Neural crest cell (in vitro differentiated cells): ENCODE measurements around the gene FALEC. TPM values are rescaled to one million over a fixed set of nuclear protein-coding genes. Genes with fewer than 3 reads are reported as not detected.

ENCODE experiments used
- DNase-seq: peaks from one replicate; pipeline ENCODE4 v3.0.0; 2021; ENCODE audit warnings: low read depth, mixed read lengths, low spot score
- H3K27ac Mint-ChIP-seq: one replicate; pipeline ENCODE4 v1.8.0; 2021; ENCODE audit warnings: mild to moderate bottlenecking, mixed read lengths; ENCODE audit not compliant: unreplicated experiment
- H3K27me3 Mint-ChIP-seq: 2 replicates; pipeline ENCODE4 v1.8.0; 2021; ENCODE audit warnings: low read depth, mild to moderate bottlenecking, mixed read lengths
- H3K36me3 Mint-ChIP-seq: 2 replicates; pipeline ENCODE4 v1.8.0; 2021; ENCODE audit warnings: low read depth, mild to moderate bottlenecking, mixed read lengths
- H3K4me1 Mint-ChIP-seq: 2 replicates; pipeline ENCODE4 v1.8.0; 2021; ENCODE audit warnings: mixed read lengths
- H3K4me3 Mint-ChIP-seq: one replicate; pipeline ENCODE4 v1.8.0; 2021; ENCODE audit warnings: mild to moderate bottlenecking, mixed read lengths
- H3K9me3 Mint-ChIP-seq: 2 replicates; pipeline ENCODE4 v1.8.0; 2021; ENCODE audit warnings: mixed read lengths
- total RNA-seq: library from RNA; stranded (reverse); gene quantifications from 2 replicates; pipeline ENCODE4 v1.2.1, GENCODE V29; 2021
- TF ChIP-seq, protein P1 (sequence below): fragments of 200-600 bp; sonication (generic); conservative IDR thresholded peaks from 2 replicates; pipeline ENCODE4 v1.5.0; 2021; ENCODE audit warnings: antibody characterized with exemption, mild to moderate bottlenecking

The FALEC gene
- total RNA-seq, 1 donor from 2014 or later, result 1.3 TPM

DNA sequence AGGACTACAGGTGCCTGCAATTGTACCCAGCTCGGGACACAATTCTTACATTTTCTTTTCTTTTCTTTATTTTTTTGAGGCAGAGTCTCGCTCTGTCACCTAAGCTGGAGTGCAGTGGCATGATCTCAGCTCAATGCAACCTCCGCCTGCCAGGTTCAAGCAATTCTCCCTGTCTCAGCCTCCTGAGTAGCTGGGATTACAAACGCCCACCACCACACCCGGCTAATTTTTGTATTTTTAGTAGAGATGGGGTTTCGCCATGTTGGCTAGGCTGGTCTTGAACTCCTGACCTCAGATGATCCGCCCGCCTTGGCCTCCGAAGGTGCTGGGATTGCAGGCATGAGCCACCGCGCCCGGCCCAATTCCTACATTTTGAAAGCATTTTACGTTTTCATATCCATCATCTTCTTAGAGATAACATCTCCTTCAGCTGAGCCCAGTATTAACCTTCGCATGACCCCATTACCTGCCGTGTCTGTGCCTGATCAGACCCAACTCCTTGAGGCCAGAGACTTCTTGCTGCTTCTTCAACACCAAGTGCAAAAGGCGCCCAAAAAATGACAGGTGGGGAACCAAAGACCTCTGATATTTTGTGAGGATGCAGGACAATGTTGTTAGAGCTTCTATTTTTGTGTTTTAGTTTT, 30.9 kb downstream of the FALEC start:
- DNase-seq, result no peak
- TF ChIP-seq, protein P1, sequence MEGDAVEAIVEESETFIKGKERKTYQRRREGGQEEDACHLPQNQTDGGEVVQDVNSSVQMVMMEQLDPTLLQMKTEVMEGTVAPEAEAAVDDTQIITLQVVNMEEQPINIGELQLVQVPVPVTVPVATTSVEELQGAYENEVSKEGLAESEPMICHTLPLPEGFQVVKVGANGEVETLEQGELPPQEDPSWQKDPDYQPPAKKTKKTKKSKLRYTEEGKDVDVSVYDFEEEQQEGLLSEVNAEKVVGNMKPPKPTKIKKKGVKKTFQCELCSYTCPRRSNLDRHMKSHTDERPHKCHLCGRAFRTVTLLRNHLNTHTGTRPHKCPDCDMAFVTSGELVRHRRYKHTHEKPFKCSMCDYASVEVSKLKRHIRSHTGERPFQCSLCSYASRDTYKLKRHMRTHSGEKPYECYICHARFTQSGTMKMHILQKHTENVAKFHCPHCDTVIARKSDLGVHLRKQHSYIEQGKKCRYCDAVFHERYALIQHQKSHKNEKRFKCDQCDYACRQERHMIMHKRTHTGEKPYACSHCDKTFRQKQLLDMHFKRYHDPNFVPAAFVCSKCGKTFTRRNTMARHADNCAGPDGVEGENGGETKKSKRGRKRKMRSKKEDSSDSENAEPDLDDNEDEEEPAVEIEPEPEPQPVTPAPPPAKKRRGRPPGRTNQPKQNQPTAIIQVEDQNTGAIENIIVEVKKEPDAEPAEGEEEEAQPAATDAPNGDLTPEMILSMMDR, result no peak
- Mint-ChIP-seq H3K36me3 (no peaks in the 10 kb centered on the region), H3K4me3 (peak overlapping the region; percentile 55), H3K4me1 (peaks cover 15% of the 10 kb centered on the region), H3K27me3 (peaks cover 25% of the 10 kb centered on the region), H3K27ac (no peak overlapping the region), H3K9me3 (no peaks in the 10 kb centered on the region)

DNA sequence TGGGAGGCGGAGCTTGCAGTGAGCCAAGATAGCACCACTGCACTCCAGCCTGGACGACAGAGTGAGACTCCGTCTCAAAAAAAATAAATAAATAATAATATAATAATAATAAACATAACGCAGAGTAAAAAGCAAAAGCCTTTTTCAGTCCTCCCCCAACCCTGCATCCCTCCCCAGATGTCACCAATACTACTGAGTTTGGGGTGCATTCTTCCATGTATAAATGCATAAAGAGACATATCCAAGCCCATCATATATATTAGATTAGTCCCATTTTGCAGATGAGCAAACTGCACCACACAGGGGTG, 32.7 kb downstream of the FALEC start:
- DNase-seq, result no peak
- TF ChIP-seq, protein P1, result no peak
- Mint-ChIP-seq H3K4me3 (peak overlapping the region; percentile 76), H3K27me3 (peaks cover 30% of the 10 kb centered on the region), H3K36me3 (no peaks in the 10 kb centered on the region), H3K27ac (no peak overlapping the region), H3K9me3 (no peaks in the 10 kb centered on the region), H3K4me1 (peaks cover 20% of the 10 kb centered on the region)

DNA sequence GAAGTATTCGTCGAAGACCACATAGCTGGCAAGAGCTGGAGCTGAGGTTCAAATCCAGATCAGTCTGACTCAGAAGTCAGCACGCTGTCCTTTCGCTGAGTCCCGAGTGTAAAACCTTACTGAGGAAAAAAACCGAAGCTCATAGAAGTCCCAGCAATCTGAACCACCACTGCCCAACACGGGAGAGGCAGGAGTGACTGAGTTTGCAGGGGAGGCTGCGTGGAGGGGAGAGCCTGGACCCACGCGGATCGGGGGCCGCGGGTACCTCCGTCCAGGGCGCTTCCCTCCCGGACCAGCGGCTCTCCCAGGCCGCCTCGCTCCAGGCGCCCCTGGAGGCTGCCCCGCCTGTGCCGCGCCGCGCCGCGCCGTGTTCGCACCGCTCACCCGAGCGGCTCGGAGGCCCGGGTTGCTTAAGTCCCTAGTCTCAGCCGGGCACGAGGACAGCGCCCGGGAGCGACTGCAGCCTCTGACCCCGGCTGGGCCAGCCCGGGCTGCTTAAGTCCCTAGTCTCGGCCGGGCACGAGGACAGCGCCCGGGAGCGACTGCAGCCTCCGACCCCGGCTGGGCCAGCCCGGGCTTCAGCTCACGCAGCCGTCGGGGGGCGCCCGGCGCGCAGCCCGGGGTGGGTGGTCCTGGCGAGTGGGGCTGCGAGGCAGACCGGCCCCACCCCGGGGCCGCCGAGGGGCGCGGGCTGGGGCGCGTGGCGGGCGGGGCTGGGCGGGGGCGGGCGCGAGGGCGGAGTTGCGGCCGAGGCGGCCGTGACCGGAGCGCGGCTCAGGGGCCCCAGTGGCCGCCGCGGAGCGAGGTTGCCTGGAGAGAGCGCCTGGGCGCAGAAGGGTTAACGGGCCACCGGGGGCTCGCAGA, 33.3 kb downstream of the FALEC start, which contains the start of gene ADAMTSL4:
Gene ADAMTSL4, plus strand, starts transcription at position 777 of the 864 bp plus-strand sequence. CDS start 2,881 bp downstream, outside the sequence.
- peak; percentile 50 for DNase-seq
- Mint-ChIP-seq H3K9me3 (no peaks in the 10 kb centered on the region), H3K4me1 (peaks cover 20% of the 10 kb centered on the region), H3K36me3 (no peaks in the 10 kb centered on the region), H3K27ac (no peak within 1 kb of the TSS), H3K4me3 (peak within 1 kb of the TSS; percentile 86), H3K27me3 (peaks cover 30% of the 10 kb centered on the region)
- TF ChIP-seq, protein P1, result peak; percentile 35

DNA sequence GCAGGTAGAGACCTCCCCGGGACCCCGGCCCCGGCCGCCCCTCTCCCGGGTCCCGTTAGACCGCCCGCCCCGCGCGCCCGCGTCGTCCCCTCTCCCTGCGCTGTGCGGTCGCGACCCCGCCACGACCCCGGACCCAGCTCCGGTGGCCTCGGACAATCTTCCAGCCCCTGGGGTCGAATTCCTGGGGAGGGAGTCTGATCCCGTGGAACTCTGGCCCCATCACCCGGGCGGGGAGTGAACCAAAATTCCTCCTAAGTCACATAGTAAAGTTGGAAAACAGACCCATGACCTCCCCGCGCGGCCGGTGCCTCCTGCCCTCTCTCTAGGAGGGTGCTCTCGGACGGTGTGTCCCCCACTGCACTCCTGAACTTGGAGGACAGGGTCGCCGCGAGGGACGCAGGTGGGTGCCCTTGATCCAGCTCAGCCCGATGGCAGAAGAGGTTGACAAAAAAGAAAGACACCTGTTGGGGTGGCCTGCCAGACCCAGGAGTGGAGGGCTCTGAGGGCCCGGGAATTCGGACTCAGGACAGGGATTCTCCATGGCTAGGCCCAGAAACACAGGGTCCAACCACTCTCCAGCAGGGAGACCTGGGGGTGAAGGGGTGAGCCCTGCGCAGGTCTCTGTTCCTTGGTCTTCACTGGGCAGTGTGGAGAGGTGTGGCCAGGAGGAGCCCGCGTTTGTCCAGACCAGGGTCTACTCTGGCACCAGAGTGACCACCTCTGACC, 34.1 kb downstream of the FALEC start:
- H3K27ac Mint-ChIP-seq, result no peak overlapping the region
- H3K4me1 Mint-ChIP-seq, result peaks cover 20% of the 10 kb centered on the region
- H3K4me3 Mint-ChIP-seq, result peak overlapping the region; percentile 86
- peaks cover 30% of the 10 kb centered on the region for H3K27me3 Mint-ChIP-seq
- H3K36me3 Mint-ChIP-seq, result no peaks in the 10 kb centered on the region
- no peaks in the 10 kb centered on the region for H3K9me3 Mint-ChIP-seq
- TF ChIP-seq, protein P1, result no peak
- DNase-seq, result no peak

DNA sequence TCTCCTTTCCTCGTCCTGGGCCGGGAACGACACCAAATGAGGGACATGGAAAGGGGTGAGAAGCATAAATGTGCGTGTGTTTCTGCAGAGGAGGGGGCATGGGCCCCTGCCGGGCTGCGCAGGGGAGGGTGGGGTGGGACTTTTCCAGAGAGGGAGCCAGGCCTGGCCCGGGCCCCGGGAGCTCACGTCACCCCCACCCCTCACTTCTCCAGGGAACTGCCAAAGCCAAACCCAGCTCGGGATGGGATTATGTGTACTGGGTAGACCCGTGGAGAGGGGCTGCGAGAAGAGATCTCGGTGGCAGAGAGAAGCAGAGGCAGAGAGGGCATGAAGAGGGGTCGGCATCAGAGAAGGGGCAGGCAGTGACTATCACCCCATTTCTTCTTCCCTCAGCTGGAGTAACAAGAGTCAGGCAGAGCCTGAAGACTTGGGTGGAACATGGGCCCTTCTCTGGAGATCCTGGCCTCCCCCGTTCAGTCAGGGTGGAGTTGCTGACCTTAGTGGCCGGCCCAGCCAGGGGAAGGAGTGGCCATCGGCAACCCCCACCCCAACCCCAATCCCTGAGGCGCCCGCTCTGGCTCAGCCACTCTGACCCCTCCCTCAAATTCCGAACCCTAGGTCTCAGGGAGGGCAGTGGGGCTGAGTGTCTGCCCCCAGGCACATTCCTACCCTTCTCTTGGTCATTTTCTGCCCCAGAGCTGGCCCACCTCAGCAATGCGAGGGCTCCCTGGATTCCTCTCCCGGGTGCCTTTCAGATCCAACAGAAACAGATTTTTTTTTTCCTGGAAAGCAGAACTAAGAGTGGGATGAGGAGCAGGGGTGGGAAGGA, 34.9 kb downstream of the FALEC start:
- no peaks in the 10 kb centered on the region for H3K9me3 Mint-ChIP-seq
- H3K4me3 Mint-ChIP-seq, result peak overlapping the region; percentile 41
- peaks cover 20% of the 10 kb centered on the region for H3K4me1 Mint-ChIP-seq
- peaks cover 29% of the 10 kb centered on the region for H3K27me3 Mint-ChIP-seq
- no peak overlapping the region for H3K27ac Mint-ChIP-seq
- no peaks in the 10 kb centered on the region for H3K36me3 Mint-ChIP-seq
- TF ChIP-seq, protein P1, result no peak
- no peak for DNase-seq
